ENCODE results near the gene KRTAP10-2. TPM values are rescaled to one million over a fixed set of nuclear protein-coding genes. Genes with fewer than 3 reads are reported as not detected.
"Not testable (repeated sequence)": the region's sequence is repeated elsewhere in the genome, so short reads cannot be mapped to it uniquely, and the experiment has no call there.

Gene KRTAP10-2
- total RNA-seq, 1 donor from 2014 or later = not detected

GRCh38 chr21:44595524-44595923, 44.2 kb upstream of the KRTAP10-2 start:
- no peak overlapping the region for H3K27ac Mint-ChIP-seq (ENCODE audit: unreplicated experiment)
- H3K9me3 Mint-ChIP-seq = no peaks in the 10 kb centered on the region
- no peaks in the 10 kb centered on the region for H3K36me3 Mint-ChIP-seq (ENCODE audit: low read depth)
- H3K27me3 Mint-ChIP-seq (ENCODE audit: low read depth) = no peaks in the 10 kb centered on the region
- H3K4me1 Mint-ChIP-seq = peaks cover 26% of the 10 kb centered on the region
- H3K4me3 Mint-ChIP-seq = no peak overlapping the region
- no peak for TF ChIP-seq CTCF (conservative IDR thresholded peaks at IDR 0.05)
- no peak for DNase-seq (ENCODE audit: low read depth, low spot score)

- Mint-ChIP-seq H3K4me1 (peaks cover 26% of the 10 kb centered on the region), H3K27me3 (ENCODE audit: low read depth) (no peaks in the 10 kb centered on the region), H3K27ac (ENCODE audit: unreplicated experiment) (no peak overlapping the region), H3K36me3 (ENCODE audit: low read depth) (no peaks in the 10 kb centered on the region), H3K4me3 (no peak overlapping the region), H3K9me3 (no peaks in the 10 kb centered on the region)
- no peak for DNase-seq (ENCODE audit: low read depth, low spot score)
- TF ChIP-seq CTCF (conservative IDR thresholded peaks at IDR 0.05) = no peak
Observed at GRCh38 chr21:44594406-44594916, 43.2 kb upstream of the KRTAP10-2 start.

GRCh38 chr21:44593598-44594405, 42.5 kb upstream of the KRTAP10-2 start:
- peaks cover 25% of the 10 kb centered on the region for H3K4me1 Mint-ChIP-seq

GRCh38 chr21:44592446-44593311, 41.4 kb upstream of the KRTAP10-2 start, which contains the start of gene KRTAP10-6:
Gene KRTAP10-6 (minus strand): TSS chr21:44592505. CDS start chr21:44592484, 21 bp downstream.
- DNase-seq (ENCODE audit: low read depth, low spot score) = no peak
- H3K4me3 Mint-ChIP-seq = no peak within 1 kb of the TSS
- no peak within 1 kb of the TSS for H3K27ac Mint-ChIP-seq (ENCODE audit: unreplicated experiment)
- no peak for TF ChIP-seq CTCF (conservative IDR thresholded peaks at IDR 0.05)
- no peaks in the 10 kb centered on the region for H3K9me3 Mint-ChIP-seq
- no peaks in the 10 kb centered on the region for H3K36me3 Mint-ChIP-seq (ENCODE audit: low read depth)
- H3K4me1 Mint-ChIP-seq = peaks cover 14% of the 10 kb centered on the region
- H3K27me3 Mint-ChIP-seq (ENCODE audit: low read depth) = peaks cover 5% of the 10 kb centered on the region

More at GRCh38 chr21:44593598-44594405, 42.5 kb upstream of the KRTAP10-2 start:
- no peak for DNase-seq (ENCODE audit: low read depth, low spot score)
- Mint-ChIP-seq H3K9me3 (no peaks in the 10 kb centered on the region), H3K27me3 (ENCODE audit: low read depth) (no peaks in the 10 kb centered on the region), H3K27ac (ENCODE audit: unreplicated experiment) (peak overlapping the region; percentile 69), H3K36me3 (ENCODE audit: low read depth) (no peaks in the 10 kb centered on the region), H3K4me3 (no peak overlapping the region)
- no peak for TF ChIP-seq CTCF (conservative IDR thresholded peaks at IDR 0.05)

- not testable (repeated sequence) for H3K9me3 Mint-ChIP-seq; H3K27ac Mint-ChIP-seq (ENCODE audit: unreplicated experiment); H3K4me3 Mint-ChIP-seq; H3K36me3 Mint-ChIP-seq (ENCODE audit: low read depth); DNase-seq (ENCODE audit: low read depth, low spot score)
- peaks cover 14% of the 10 kb centered on the region for H3K4me1 Mint-ChIP-seq
- H3K27me3 Mint-ChIP-seq (ENCODE audit: low read depth) = peaks cover 12% of the 10 kb centered on the region
Observed at GRCh38 chr21:44591801-44592130, 40.5 kb upstream of the KRTAP10-2 start.

- H3K9me3 Mint-ChIP-seq = not testable (repeated sequence)
- H3K4me1 Mint-ChIP-seq = peaks cover 14% of the 10 kb centered on the region
Observed at GRCh38 chr21:44590897-44591800, 39.8 kb upstream of the KRTAP10-2 start.

More at GRCh38 chr21:44590897-44591800, 39.8 kb upstream of the KRTAP10-2 start:
- H3K27ac Mint-ChIP-seq (ENCODE audit: unreplicated experiment); H3K4me3 Mint-ChIP-seq; DNase-seq (ENCODE audit: low read depth, low spot score); H3K36me3 Mint-ChIP-seq (ENCODE audit: low read depth): not testable (repeated sequence)
- H3K27me3 Mint-ChIP-seq (ENCODE audit: low read depth) = peaks cover 16% of the 10 kb centered on the region
